Psoas muscle (tissue), 8 donors: ENCODE results near the gene BMPER. TPM values are rescaled to one million over a fixed set of nuclear protein-coding genes. Genes with fewer than 3 reads are reported as not detected.

Source experiments
- ATAC-seq, 4 donors: fragments of 200-7000 bp; cut with Tn5 transposase; one replicate each; pipeline ENCODE4 v1.9.1; 2020; ENCODE audit warnings: moderate library complexity in 3 of 4, mild to moderate bottlenecking in 2 of 4
- DNase-seq, 2 donors: peaks; one replicate each; pipeline ENCODE4 v3.0.0-alpha.2; 2020
- H3K27ac ChIP-seq: fragments of 200-600 bp; one replicate; pipeline ENCODE4 v1.8.0; 2022
- H3K27me3 ChIP-seq, 3 donors: fragments of 200-600 bp in 1 of 3; one replicate each; pipeline versions ENCODE4 v1.6.1 to v1.8.0; 2013 to 2022; ENCODE audit warnings: low read length in 2 of 3, mild to moderate bottlenecking in 2 of 3, moderate library complexity in 1 of 3; ENCODE audit not compliant: insufficient read depth in 3 of 3
- H3K36me3 ChIP-seq, 2 donors: fragments of 200-600 bp in 1 of 2; one replicate each; pipeline versions ENCODE4 v1.6.1 to v1.8.0; 2013 to 2022; ENCODE audit warnings: low read depth in 1 of 2, mild to moderate bottlenecking in 1 of 2, moderate library complexity in 1 of 2; ENCODE audit not compliant: insufficient read depth in 1 of 2
- H3K4me1 ChIP-seq: fragments of 200-600 bp; one replicate; pipeline ENCODE4 v1.8.0; 2022
- H3K4me3 ChIP-seq: fragments of 200-600 bp; one replicate; pipeline ENCODE4 v1.8.0; 2022; ENCODE audit warnings: mild to moderate bottlenecking
- H3K9me3 ChIP-seq: fragments of 200-600 bp; one replicate; pipeline ENCODE4 v1.8.0; 2022
- CTCF ChIP-seq: fragments of 200-600 bp; IDR thresholded peaks from one replicate; pipeline ENCODE4 v1.8.0; 2022; ENCODE audit warnings: antibody characterized with exemption
- WGBS, 3 donors: extraction: QIAGEN DNeasy Blood & Tissue Kit; methylation state at CpG; one replicate each; pipeline versions ENCODE4 v1.1.6 to v1.1.7; 2013; 5-methylcytosine and 5-hydroxymethylcytosine counted together
- intact Hi-C, 2 donors: fragments of 100-400 bp; cut with DNase I; formaldehyde crosslinking; loops; one replicate each; pipeline versions ENCODE4 v1.11.0 to v1.14.2; 2022
- polyA plus RNA-seq, 3 donors: library from polyadenylated mRNA; stranded (reverse); fragments of 200-250 nt; gene quantifications; one replicate each; pipeline ENCODE4 v1.2.3, GENCODE V29; 2013
- total RNA-seq, 4 donors: library from RNA; stranded (reverse); fragmentation: NEBNext Ultra II Directional in 2 of 4; extraction: Animal tissue kit (Norgen Biotek cat#: 25700) in 2 of 4; gene quantifications; one replicate each; pipeline versions ENCODE4 v1.2.1 to v1.2.4, GENCODE V29; 2021 to 2023
- donor health status: healthy with polysubstance abuse.
- donor health status: DM: no; HTN: no; CAD: no; lungs with moderate emphysema.
- donor health status: Bipolar disorder and iron deficiency.
- donor health status: healthy.
- donor health status: DM: yes; HTN: yes; CAD: no.
- donor health status: DM: no; HTN: no; CAD: no.
- donor health status: DM: no; HTN: no; CAD: no.
- donor health status: DM: yes; HTN: yes; CAD: no.

BMPER gene
- total and polyA plus RNA-seq, 7 donors: 1.0 to 7.6 (median 2.4) TPM

- DNase-seq: peak in 1 of 2 donors; percentile 20
- no peak overlapping the region for H3K27ac ChIP-seq
- no peaks in the 10 kb centered on the region for H3K9me3 ChIP-seq
- intact Hi-C loops: no loop called here
- H3K36me3 ChIP-seq: no peaks in the 10 kb centered on the region
- no peak overlapping the region for H3K4me3 ChIP-seq
- TF ChIP-seq CTCF: no peak
- peak; percentile 41 to 68 (median 62) for ATAC-seq
- 77 to 79% (median 78%) methylated on average over 4 of the region's 4 CpGs for WGBS, 3 donors
- no peaks in the 10 kb centered on the region for H3K4me1 ChIP-seq
- no peaks in the 10 kb centered on the region for H3K27me3 ChIP-seq
These were observed 202.8 kb downstream of the BMPER start for GRCh38 chr7:34108165-34108564.

- DNase-seq (no peak), ATAC-seq (peak in 1 of 4 donors; percentile 59)
- TF ChIP-seq CTCF: no peak
- H3K36me3 ChIP-seq: no peaks in the 10 kb centered on the region
- intact Hi-C loops: no loop called here
- H3K4me3 ChIP-seq: no peak overlapping the region
- no peaks in the 10 kb centered on the region for H3K27me3 ChIP-seq
- H3K9me3 ChIP-seq: no peaks in the 10 kb centered on the region
- no peaks in the 10 kb centered on the region for H3K4me1 ChIP-seq
- 40 to 48% (median 44%) methylated on average over 8 of the region's 8 CpGs for WGBS, 3 donors
- no peak overlapping the region for H3K27ac ChIP-seq
These were observed 204.8 kb downstream of the BMPER start for GRCh38 chr7:34109936-34110780.

GRCh38 chr7:34111031-34111430 is 205.7 kb downstream of the BMPER start:
- Histone ChIP-seq H3K4me1 (no peaks in the 10 kb centered on the region), H3K4me3 (no peak overlapping the region), H3K36me3 (no peaks in the 10 kb centered on the region), H3K27ac (no peak overlapping the region), H3K27me3 (no peaks in the 10 kb centered on the region), H3K9me3 (no peaks in the 10 kb centered on the region)
- no peak for DNase-seq
- TF ChIP-seq CTCF: no peak
- no peak for ATAC-seq
- intact Hi-C loops: no loop called here
- WGBS, 3 donors: 58 to 78% (median 74%) methylated on average over 3 of the region's 3 CpGs

GRCh38 chr7:34115503-34115902 is 210.2 kb downstream of the BMPER start:
- Histone ChIP-seq H3K4me1 (no peaks in the 10 kb centered on the region), H3K36me3 (no peaks in the 10 kb centered on the region), H3K27me3 (no peaks in the 10 kb centered on the region), H3K9me3 (no peaks in the 10 kb centered on the region), H3K27ac (no peak overlapping the region), H3K4me3 (no peak overlapping the region)
- DNase-seq: no peak
- intact Hi-C loops: no loop called here
- ATAC-seq: no peak
- 95 to 97% (median 95%) methylated on average over 1 of the region's 1 CpG for WGBS, 3 donors
- no peak for TF ChIP-seq CTCF

GRCh38 chr7:34117573-34117972 is 212.2 kb downstream of the BMPER start:
- TF ChIP-seq CTCF: no peak
- H3K4me3 ChIP-seq: no peak overlapping the region
- no peak overlapping the region for H3K27ac ChIP-seq
- intact Hi-C loops: no loop called here
- WGBS, 3 donors: 53 to 76% (median 69%) methylated on average over 3 of the region's 3 CpGs
- no peak for DNase-seq
- no peaks in the 10 kb centered on the region for H3K36me3 ChIP-seq
- ATAC-seq: no peak
- no peaks in the 10 kb centered on the region for H3K9me3 ChIP-seq
- H3K4me1 ChIP-seq: no peaks in the 10 kb centered on the region
- H3K27me3 ChIP-seq: no peaks in the 10 kb centered on the region
